NK-92 (cell line): ENCODE measurements around the gene ALDH2.
"Not testable (repeated sequence)": the region's sequence is repeated elsewhere in the genome, so short reads cannot be mapped to it uniquely, and the experiment has no call there.

Source experiments
- DNase-seq: peaks from one replicate; lab custom pipeline; 2025; ENCODE audit not compliant: unreplicated experiment; lab: John Stamatoyannopoulos, UW

The ALDH2 gene

GRCh38 chr12:111825509-111825908, 58.8 kb downstream of the ALDH2 start:
- DNase-seq, result no peak

- no peak for DNase-seq
Measured at GRCh38 chr12:111826316-111826715, 59.6 kb downstream of the ALDH2 start.

- DNase-seq, result no peak
Measured at GRCh38 chr12:111826992-111827391, 60.3 kb downstream of the ALDH2 start.

GRCh38 chr12:111827907-111828306, 61.2 kb downstream of the ALDH2 start:
- DNase-seq, result no peak

- no peak for DNase-seq
Measured at GRCh38 chr12:111828338-111828979, 61.7 kb downstream of the ALDH2 start.

- DNase-seq, result not testable (repeated sequence)
Measured at GRCh38 chr12:111829635-111830034, 62.9 kb downstream of the ALDH2 start.

- not testable (repeated sequence) for DNase-seq
Measured at GRCh38 chr12:111834740-111835386, 68.1 kb downstream of the ALDH2 start.

GRCh38 chr12:111835531-111836181, 68.9 kb downstream of the ALDH2 start:
- not testable (repeated sequence) for DNase-seq

GRCh38 chr12:111838353-111838752, 71.6 kb downstream of the ALDH2 start:
- no peak for DNase-seq

- no peak for DNase-seq
Measured at GRCh38 chr12:111840807-111841206, 74.1 kb downstream of the ALDH2 start.

GRCh38 chr12:111841236-111841749, 74.6 kb downstream of the ALDH2 start:
- no peak for DNase-seq

GRCh38 chr12:111841750-111842555, 75.2 kb downstream of the ALDH2 start, which contains the start of gene MAPKAPK5:
Gene MAPKAPK5, plus strand, starts transcription at chr12:111842228. Its CDS starts 506 bp downstream, at chr12:111842734.
- peak; percentile 80 for DNase-seq

GRCh38 chr12:111842556-111843396, 76.0 kb downstream of the ALDH2 start:
- no peak for DNase-seq

GRCh38 chr12:111846016-111846415, 79.3 kb downstream of the ALDH2 start:
- DNase-seq, result no peak

GRCh38 chr12:111850526-111850925, 83.8 kb downstream of the ALDH2 start:
- no peak for DNase-seq

- DNase-seq, result no peak
Measured at GRCh38 chr12:111858186-111858585, 91.5 kb downstream of the ALDH2 start.

GRCh38 chr12:111858778-111859177, 92.0 kb downstream of the ALDH2 start:
- DNase-seq, result no peak

GRCh38 chr12:111864913-111865312, 98.2 kb downstream of the ALDH2 start:
- DNase-seq, result no peak
